ENCODE data around the gene LAMTOR1.

The LAMTOR1 gene

GRCh38 chr11:72080326-72081183 is 22.5 kb downstream of the LAMTOR1 start, which contains the start of the genes LRRC51 and NUMA1:
LRRC51 (plus strand) TSS chr11:72080850; CDS start chr11:72089084, 8,234 bp downstream.
NUMA1 (minus strand) TSS chr11:72080542; CDS start chr11:72035943, 44,599 bp downstream.
- DNase-seq = peak; percentile 99

GRCh38 chr11:72079819-72080325 is 23.2 kb downstream of the LAMTOR1 start:
- no peak for DNase-seq

- DNase-seq = no peak
Measured at GRCh38 chr11:72078477-72078876, 24.6 kb downstream of the LAMTOR1 start.

- no peak for DNase-seq
Measured at GRCh38 chr11:72075756-72076155, 27.3 kb downstream of the LAMTOR1 start.

GRCh38 chr11:72075109-72075508 is 28.0 kb downstream of the LAMTOR1 start:
- DNase-seq = no peak

GRCh38 chr11:72072348-72072747 is 30.7 kb downstream of the LAMTOR1 start:
- no peak for DNase-seq

GRCh38 chr11:72070491-72070890 is 32.6 kb downstream of the LAMTOR1 start:
- DNase-seq = no peak

- peak; percentile 57 for DNase-seq
Measured at GRCh38 chr11:72069787-72070251, 33.3 kb downstream of the LAMTOR1 start.

- DNase-seq = no peak
Measured at GRCh38 chr11:72069200-72069599, 33.9 kb downstream of the LAMTOR1 start.

GRCh38 chr11:72067676-72068075 is 35.4 kb downstream of the LAMTOR1 start:
- no peak for DNase-seq

- DNase-seq = no peak
Measured at GRCh38 chr11:72067266-72067665, 35.8 kb downstream of the LAMTOR1 start.

- DNase-seq = no peak
Measured at GRCh38 chr11:72066855-72067254, 36.2 kb downstream of the LAMTOR1 start.

GRCh38 chr11:72061739-72062396 is 41.2 kb downstream of the LAMTOR1 start:
- DNase-seq = no peak

- DNase-seq = no peak
Measured at GRCh38 chr11:72058416-72059034, 44.6 kb downstream of the LAMTOR1 start.

- DNase-seq = no peak
Measured at GRCh38 chr11:72048766-72049460, 54.2 kb downstream of the LAMTOR1 start.
